Measurements from ENCODE around the gene OLIG3. TPM values are rescaled to one million over a fixed set of nuclear protein-coding genes. Genes with fewer than 3 reads are reported as not detected.

OLIG3 gene
- total RNA-seq, 1 donor = not detected

- Histone ChIP-seq H3K36me3 (ENCODE audit: insufficient read depth, low read length) (no peaks in the 10 kb centered on the region), H3K27ac (ENCODE audit: low read depth, low read length) (no peak overlapping the region), H3K4me1 (ENCODE audit: insufficient read depth, low read length) (no peaks in the 10 kb centered on the region), H3K4me2 (ENCODE audit: insufficient read depth, low read length) (no peak overlapping the region), H3K9me3 (ENCODE audit: low read depth, low read length) (no peaks in the 10 kb centered on the region), H3K79me2 (ENCODE audit: insufficient read depth, low read length) (no peaks in the 10 kb centered on the region), H2AFZ (ENCODE audit: low read length) (no peak overlapping the region), H4K20me1 (ENCODE audit: insufficient read depth, low read length) (no peaks in the 10 kb centered on the region), H3K4me3 (ENCODE audit: insufficient read depth, low read length) (no peak overlapping the region), H3K27me3 (ENCODE audit: insufficient read depth, low read length) (peaks cover 17% of the 10 kb centered on the region)
- no peak for TF ChIP-seq CTCF (IDR thresholded peaks at IDR 0.05; ENCODE audit: extremely low read depth, low read depth, low read length)
- no peak for DNase-seq (ENCODE audit: insufficient read length, low spot score, missing footprints)
Measured at GRCh38 chr6:137522198-137522798, 28.1 kb upstream of the OLIG3 start.

GRCh38 chr6:137520520-137520919 is 26.3 kb upstream of the OLIG3 start:
- Histone ChIP-seq H4K20me1 (ENCODE audit: insufficient read depth, low read length) (no peaks in the 10 kb centered on the region), H3K36me3 (ENCODE audit: insufficient read depth, low read length) (no peaks in the 10 kb centered on the region), H3K4me3 (ENCODE audit: insufficient read depth, low read length) (no peak overlapping the region), H3K79me2 (ENCODE audit: insufficient read depth, low read length) (no peaks in the 10 kb centered on the region), H3K4me1 (ENCODE audit: insufficient read depth, low read length) (no peaks in the 10 kb centered on the region), H2AFZ (ENCODE audit: low read length) (no peak overlapping the region), H3K9me3 (ENCODE audit: low read depth, low read length) (no peaks in the 10 kb centered on the region), H3K4me2 (ENCODE audit: insufficient read depth, low read length) (no peak overlapping the region), H3K27me3 (ENCODE audit: insufficient read depth, low read length) (peaks cover 24% of the 10 kb centered on the region), H3K27ac (ENCODE audit: low read depth, low read length) (no peak overlapping the region)
- TF ChIP-seq CTCF (IDR thresholded peaks at IDR 0.05; ENCODE audit: extremely low read depth, low read depth, low read length) = no peak
- no peak for DNase-seq (ENCODE audit: insufficient read length, low spot score, missing footprints)

- H3K4me2 ChIP-seq (ENCODE audit: insufficient read depth, low read length) = no peak overlapping the region
- no peaks in the 10 kb centered on the region for H3K79me2 ChIP-seq (ENCODE audit: insufficient read depth, low read length)
- H3K27ac ChIP-seq (ENCODE audit: low read depth, low read length) = no peak overlapping the region
- peaks cover 28% of the 10 kb centered on the region for H3K27me3 ChIP-seq (ENCODE audit: insufficient read depth, low read length)
- H3K9me3 ChIP-seq (ENCODE audit: low read depth, low read length) = no peaks in the 10 kb centered on the region
- H4K20me1 ChIP-seq (ENCODE audit: insufficient read depth, low read length) = no peaks in the 10 kb centered on the region
- no peak for TF ChIP-seq CTCF (IDR thresholded peaks at IDR 0.05; ENCODE audit: extremely low read depth, low read depth, low read length)
- no peak for DNase-seq (ENCODE audit: insufficient read length, low spot score, missing footprints)
- no peaks in the 10 kb centered on the region for H3K4me1 ChIP-seq (ENCODE audit: insufficient read depth, low read length)
- no peaks in the 10 kb centered on the region for H3K36me3 ChIP-seq (ENCODE audit: insufficient read depth, low read length)
- H3K4me3 ChIP-seq (ENCODE audit: insufficient read depth, low read length) = no peak overlapping the region
- no peak overlapping the region for H2AFZ ChIP-seq (ENCODE audit: low read length)
Measured at GRCh38 chr6:137519629-137520176, 25.5 kb upstream of the OLIG3 start.

DNA sequence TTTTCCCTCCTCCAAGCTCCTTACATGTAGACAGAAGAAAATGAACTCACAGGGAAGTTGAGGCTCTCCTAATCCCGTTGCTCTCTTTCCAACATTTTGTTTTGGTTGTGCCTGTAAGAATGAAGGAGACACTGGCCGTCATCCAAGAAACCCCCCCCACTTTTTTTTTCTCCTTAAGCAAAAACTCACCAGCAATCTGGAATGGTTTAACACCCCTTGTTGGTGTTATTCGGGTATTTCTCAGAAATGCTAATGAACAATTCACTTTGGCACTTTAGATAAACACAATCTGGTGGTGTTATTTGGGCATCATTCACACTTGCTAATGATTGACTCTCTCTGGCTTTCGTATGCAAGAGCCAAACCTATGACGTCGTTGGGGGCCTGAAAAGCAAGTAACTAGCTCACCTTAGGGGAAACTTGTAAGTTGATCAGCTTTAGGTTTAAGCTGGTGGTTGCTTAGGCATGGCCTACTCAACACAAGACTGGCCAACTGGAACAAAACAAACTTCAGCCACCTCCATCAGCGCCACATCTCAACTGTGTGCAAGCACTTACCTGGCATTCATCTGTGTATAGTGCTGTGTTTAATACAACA is 24.3 kb upstream of the OLIG3 start:
- H3K9me3 ChIP-seq (ENCODE audit: low read depth, low read length) = no peaks in the 10 kb centered on the region
- no peak overlapping the region for H3K4me2 ChIP-seq (ENCODE audit: insufficient read depth, low read length)
- peaks cover 36% of the 10 kb centered on the region for H3K27me3 ChIP-seq (ENCODE audit: insufficient read depth, low read length)
- H2AFZ ChIP-seq (ENCODE audit: low read length) = no peak overlapping the region
- no peak overlapping the region for H3K27ac ChIP-seq (ENCODE audit: low read depth, low read length)
- H3K79me2 ChIP-seq (ENCODE audit: insufficient read depth, low read length) = no peaks in the 10 kb centered on the region
- H3K4me3 ChIP-seq (ENCODE audit: insufficient read depth, low read length) = no peak overlapping the region
- no peak for TF ChIP-seq CTCF (IDR thresholded peaks at IDR 0.05; ENCODE audit: extremely low read depth, low read depth, low read length)
- H4K20me1 ChIP-seq (ENCODE audit: insufficient read depth, low read length) = no peaks in the 10 kb centered on the region
- no peaks in the 10 kb centered on the region for H3K36me3 ChIP-seq (ENCODE audit: insufficient read depth, low read length)
- no peak for DNase-seq (ENCODE audit: insufficient read length, low spot score, missing footprints)
- no peaks in the 10 kb centered on the region for H3K4me1 ChIP-seq (ENCODE audit: insufficient read depth, low read length)

All from osteoblast (primary cell).